COR-L47 (cell line): ENCODE measurements around the gene POP4.
"Not testable (repeated sequence)": the region's sequence is repeated elsewhere in the genome, so short reads cannot be mapped to it uniquely, and the experiment has no call there.

Source experiments
- DNase-seq: peaks from one replicate; lab custom pipeline; 2025; lab: John Stamatoyannopoulos, UW

POP4 gene

DNA sequence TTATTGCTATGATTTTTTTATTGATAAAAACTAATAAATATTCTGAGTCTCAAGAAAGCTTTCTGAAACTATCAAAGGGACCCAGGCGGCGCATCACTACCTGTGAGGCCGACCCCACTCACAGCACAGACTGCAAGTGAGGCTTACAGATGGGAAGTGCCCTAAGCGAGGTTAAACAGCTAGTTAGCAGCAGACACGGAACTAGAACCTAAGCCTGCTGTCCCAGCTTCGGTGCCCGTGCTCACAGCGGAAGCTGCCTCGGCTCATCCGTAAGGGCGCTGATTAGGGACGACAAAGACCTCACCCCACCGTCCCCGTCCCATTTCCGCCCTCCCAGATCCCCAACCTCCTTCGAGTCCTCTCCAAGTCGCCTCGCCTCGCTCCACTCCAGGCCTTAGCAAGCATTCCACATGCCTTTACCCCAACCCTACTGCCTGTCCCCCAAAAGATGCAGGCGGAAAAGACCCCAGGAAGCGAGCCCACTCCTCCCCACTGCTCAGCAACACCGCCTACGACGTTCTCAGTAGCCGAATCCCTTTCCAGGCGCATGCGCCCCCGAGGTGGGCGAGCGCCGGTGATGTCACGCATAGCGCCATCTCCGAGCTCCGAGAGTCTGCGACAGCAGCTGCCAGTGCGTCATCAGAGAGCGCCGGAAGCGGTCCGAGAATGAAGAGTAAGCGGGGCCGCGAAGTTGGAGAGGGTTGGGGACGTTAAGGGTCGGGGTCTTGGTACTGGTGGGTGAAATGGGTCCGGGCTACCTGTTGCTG lies at the start of gene POP4:
TSS of gene POP4 (plus strand) at position 631 of the 767 bp plus-strand sequence. CDS start at position 667, 36 bp downstream.
- peak; percentile 95 for DNase-seq

- not testable (repeated sequence) for DNase-seq
Observed at GRCh38 chr19:29559110-29559509, 47.0 kb upstream of the POP4 start.

- no peak for DNase-seq
Observed at GRCh38 chr19:29559743-29560142, 46.3 kb upstream of the POP4 start.

DNA sequence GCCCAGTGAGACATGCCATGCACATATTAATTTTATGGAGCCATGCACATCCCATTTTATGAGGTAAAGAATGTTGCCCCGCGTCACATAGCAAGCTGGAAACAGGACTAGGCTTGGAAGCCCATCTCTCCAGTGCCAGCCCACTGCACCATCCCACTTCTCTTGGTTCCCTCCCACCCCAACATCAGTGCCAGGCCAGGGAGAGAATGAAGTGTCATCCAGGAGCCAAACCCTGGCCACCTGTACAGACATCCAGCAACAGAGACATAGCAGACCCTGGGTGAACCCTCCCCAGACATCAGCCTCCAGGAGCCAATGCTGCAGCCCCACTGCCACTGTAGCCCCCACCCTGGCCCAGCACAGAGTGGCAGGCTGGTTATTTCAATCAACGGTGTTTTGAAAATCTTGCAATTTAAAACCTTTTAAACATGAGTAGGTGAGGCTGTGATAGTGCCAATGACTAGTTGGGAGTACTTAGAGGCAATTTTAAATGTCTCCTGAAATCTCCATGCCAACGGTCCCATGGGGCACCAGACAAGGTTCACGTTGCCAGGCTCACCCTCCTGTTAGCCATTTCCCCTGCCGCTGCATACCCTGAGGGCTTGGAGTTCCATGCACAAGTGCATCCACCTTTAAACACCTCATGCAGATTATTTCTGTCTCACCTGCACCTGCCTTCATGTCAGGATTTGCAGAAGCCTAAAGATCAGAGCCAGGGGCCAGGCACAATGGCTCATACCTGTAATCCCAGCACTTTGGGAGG lies 45.6 kb upstream of the POP4 start:
- DNase-seq, result no peak

DNA sequence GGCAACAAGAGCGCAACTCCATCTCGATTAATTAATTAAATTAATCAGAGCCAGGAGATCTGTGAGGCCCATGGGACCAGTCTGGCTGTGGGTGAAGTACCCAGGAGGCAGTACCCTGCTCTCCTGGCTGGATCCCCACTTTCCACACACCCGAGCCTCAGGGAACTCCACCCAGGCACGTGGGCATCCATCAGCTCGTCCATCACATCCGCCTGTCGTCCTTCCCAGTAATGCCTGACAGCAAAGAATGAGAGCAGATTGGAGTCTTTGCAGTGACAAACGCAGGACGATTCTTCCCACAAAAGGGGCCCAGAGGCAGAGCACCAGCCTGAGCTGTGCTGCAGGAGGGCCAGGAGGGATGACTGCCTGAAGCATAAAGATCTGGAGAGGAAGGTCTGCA lies 44.5 kb upstream of the POP4 start:
- DNase-seq, result no peak

DNA sequence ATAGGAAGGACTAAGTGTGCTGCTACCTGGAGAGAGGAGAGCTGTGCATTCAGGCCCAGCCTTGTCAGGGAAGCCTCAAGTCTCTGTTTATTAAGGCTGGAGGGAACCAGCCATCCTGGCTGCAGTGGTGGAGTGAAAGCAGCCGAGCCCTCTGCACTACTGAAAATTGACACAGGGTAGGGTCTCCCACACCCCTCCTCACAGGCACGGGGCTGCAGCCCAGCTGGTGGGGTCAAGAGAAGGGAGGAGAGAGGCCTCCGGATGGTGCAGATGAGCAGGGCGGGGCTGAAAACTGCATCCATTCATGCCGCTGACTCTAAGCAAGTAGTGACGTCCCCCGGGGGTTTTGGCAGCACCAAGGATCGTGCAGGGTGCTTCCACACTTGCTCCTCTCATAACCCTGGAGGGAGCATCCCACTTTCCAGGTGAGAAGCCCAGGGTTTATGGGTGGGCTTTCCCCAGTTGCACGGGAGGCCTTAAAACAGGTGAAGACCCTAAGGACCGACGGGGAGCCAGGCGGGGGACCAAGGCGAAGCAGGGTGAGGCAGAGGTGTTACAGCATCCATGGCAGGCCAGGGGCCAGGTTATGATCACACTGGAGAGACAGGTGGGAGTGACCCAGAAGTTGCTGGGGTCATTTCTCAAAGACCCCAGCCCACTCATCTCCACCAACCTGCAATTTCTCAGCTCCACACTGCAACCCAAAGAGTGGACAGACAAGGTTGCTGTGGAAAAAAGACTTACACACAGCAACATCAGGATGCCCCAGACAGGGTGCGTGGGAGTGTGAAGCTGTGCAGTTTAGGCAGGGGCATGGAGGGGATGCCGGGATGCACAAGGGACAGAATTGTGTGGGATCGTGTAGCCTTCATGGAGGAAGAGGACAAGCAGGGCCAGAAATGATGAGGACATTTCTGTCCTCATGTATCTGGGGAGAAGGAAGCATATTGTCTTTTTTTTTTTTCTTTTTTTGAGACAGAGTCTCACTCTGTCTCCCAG lies 43.5 kb upstream of the POP4 start:
- DNase-seq, result no peak

GRCh38 chr19:29563486-29564101 lies 42.5 kb upstream of the POP4 start:
- no peak for DNase-seq

GRCh38 chr19:29564574-29565005 lies 41.5 kb upstream of the POP4 start:
- no peak for DNase-seq

DNA sequence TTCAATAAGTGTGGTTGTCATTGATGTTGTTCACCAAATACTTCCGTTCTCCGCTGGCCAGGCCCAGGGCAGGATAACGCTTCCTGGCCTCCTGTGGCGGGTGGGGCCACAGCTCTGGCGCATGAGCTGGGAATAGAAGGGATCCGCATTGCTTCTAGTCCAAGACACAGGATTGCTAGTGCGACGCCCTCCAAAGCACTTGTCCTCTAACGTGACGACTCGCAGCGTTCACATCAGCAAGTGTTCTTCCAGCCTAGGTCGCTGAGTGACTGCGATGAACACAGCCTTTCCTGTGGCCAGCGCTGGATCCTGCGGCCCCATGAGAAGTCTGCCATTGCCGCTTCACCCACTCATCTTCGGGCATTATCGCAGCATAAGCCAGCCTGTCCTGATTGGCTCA lies 40.9 kb upstream of the POP4 start:
- DNase-seq, result no peak

- DNase-seq, result no peak
Observed at GRCh38 chr19:29566496-29567054, 39.5 kb upstream of the POP4 start.

DNA sequence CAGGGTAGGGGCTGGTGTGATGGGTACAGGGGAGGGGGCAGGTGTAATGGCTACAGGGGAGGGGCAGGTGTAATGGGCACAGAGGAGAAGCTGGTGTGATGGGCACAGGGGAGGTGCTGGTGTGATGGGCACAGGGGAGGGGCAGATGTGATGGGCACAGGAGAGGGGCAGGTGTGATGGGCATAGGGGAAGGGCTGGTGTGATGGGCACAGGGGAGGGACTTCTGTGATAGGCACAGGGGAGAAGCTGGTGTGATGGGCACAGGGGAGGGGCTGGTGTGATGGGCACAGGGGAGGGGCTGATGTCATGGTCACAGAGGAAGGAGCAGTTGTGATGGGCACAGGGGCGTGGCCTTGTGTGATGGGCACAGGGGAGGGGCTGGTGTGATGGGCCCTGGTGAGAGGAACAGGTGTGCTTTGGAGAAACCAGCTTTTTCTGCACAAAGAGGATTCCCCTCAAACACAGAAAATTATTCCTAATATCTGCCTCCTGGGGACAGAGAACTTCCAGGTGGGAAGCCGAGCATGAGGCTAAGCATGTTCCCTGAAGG lies 38.6 kb upstream of the POP4 start:
- DNase-seq, result no peak

GRCh38 chr19:29568036-29569025 lies 37.8 kb upstream of the POP4 start:
- DNase-seq, result no peak

DNA sequence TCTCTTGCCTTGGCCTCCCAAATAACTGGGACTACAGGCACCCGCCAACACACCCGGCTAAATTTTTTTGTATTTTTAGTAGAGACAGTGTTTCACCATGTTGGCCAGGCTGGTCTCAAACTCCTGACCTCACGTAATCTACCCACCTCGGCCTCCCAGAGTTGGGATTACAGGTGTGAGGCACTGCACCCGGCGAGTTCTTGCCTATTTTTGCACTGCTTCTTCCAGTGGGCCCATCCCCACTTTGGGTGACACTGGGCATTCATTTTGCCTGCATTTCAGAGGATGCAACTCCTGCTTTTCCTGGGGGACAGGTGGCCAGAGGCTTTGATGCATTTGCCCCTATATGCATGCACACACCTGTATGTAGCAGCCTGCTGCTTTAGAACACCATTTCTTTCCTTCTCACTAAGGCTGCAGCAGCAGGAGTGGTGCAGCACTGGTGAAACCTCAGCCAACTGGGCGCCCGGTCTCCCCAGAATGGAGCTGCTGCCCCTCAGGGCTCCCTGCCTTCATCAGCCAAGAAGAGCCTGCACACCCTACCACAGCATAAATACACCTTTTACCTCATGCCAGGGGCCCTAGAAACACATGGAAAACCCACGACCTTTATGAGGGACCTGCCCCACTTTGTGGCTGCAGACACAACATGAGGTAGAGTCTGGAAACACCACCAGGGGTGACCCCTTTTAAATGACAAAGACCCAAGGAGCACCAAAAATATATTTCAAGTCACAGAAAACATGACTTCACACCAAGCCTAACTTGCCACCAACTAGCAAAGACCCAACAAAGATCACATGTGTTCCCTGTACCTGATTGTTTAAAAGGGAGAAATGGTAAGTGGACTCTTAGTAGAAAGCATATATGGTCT lies 36.8 kb upstream of the POP4 start:
- no peak for DNase-seq

GRCh38 chr19:29571181-29571580 lies 34.9 kb upstream of the POP4 start:
- no peak for DNase-seq

DNA sequence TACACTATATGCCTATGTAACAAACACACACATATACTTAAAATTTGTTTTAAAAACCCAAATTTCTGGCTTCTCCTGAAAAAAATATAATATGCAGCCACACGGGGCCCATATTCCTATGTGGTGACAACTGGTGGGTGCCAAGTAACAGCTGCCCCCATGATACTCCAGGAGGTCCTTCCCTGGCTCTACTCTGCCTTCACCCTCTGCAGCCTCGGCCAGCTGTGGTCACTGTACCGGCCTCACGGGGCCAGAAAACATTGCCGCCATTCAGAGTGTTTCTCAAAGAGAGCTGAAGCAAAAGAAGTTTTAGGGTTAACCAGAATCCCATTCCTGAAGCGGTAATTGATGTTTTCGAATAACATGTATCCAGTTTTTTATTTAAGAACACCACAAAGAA lies 32.6 kb upstream of the POP4 start:
- DNase-seq, result no peak

DNA sequence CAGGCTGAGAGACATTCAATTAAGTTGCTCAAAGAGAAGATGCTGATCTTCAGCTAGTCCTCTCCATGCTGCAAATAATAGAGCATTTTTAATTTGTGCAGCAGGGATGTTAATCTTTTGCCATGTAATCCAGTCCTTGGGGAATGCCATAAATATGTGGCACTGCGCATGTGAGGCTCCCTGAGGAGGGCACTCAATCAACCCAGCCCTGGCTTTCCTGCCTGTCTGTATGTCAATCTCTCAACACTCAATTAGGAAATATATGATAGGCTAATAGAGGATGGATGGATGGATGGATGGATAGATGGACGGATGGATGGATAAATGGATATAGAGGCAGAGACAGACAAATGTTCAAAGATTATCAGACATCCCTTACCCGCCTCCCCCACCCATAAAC lies 31.6 kb upstream of the POP4 start:
- no peak for DNase-seq

GRCh38 chr19:29576046-29576606 lies 30.0 kb upstream of the POP4 start:
- no peak for DNase-seq
